ENCODE measurements around the gene ZNF608.

The ZNF608 gene

GRCh38 chr5:124712731-124713305 lies 33.6 kb downstream of the ZNF608 start:
- no peak for DNase-seq

DNA sequence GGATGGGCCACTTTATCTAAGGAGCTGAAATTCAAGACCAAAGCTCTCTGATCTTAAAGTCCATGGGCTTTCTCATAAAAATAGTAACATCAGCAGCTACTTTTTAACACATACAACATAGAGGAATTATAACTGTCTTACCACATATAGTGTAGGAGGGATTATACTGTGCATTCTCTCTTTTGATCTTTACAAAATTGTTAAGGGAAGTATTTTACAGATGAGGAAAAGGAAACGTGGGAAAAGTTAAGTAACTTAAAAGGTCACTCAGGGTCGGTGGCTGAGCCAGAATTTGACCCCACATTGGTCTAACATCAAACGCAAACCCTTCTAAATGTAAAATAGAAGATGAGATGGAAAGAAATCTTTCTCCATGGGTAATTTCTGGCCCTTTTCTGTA lies 38.4 kb downstream of the ZNF608 start:
- DNase-seq: no peak

- DNase-seq: no peak
Observed at GRCh38 chr5:124707520-124707919, 38.9 kb downstream of the ZNF608 start.

- DNase-seq: no peak
Observed at GRCh38 chr5:124706729-124707361, 39.6 kb downstream of the ZNF608 start.

DNA sequence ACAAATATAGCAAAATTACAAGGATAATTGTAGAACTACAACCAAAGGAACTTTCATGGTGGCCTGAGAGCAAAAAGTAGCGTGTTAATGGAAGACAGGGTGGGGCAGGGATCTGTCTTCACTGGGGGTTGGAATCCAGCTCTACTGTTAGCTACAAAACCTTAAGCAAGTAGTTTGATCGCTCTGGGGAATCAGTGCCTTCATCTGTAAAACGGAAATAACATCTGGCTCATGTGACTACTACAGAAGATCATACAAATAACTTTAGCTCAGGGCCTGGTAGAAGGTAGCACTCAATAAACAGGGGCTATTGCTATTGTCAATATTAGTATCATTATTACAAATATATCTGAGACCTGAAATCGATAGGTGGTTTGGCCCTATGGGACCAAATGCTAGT lies 40.4 kb downstream of the ZNF608 start:
- no peak for DNase-seq

DNA sequence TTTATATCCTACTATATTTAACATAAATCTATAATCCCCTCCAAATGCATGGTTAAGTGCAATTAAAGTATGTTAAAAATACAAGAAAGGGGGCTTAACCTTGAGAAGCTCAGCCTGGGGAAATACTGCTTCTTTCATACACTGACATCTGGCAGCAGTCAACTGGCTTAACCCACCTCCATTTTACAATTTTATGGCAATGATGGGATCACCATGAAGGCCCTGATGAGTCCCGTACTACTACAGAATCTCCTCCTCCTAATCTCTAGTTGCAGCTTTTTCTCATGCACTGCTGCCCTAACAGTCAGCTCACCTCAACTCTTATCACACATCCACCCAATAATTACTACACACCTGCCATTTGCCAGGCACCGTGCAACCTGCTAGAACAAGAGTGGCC lies 40.9 kb downstream of the ZNF608 start:
- DNase-seq: no peak

DNA sequence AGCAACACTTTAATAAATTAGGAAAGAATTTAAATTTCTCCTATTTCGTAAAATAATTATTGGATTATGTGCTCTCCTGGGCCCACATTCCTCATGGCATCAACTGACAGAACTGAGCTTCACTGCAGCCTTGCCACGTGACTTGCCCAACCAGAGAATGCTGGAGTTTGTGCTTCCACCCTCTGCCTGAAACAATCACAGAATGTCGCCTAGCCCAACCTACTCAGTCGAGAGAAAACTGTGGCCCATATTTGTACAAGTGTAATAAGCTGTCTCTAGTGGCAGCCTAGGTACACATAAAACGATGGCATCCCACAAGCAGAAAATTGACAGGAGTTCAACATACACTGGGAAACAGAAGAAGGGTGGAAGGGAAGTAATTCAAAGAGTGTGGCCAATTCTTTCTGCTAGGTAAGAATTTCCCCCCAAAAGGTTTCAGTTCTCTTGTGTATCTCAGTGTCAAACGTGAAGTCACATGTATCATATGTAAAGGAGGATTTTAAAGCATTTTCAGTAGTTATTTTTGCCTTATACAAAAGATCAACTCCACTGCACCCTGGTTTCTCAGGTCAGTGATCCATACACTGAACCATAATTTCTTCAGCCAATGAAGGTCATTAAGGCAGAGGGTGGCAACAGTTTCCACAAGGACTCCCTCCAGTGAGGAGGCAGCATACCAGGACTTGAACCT lies 41.7 kb downstream of the ZNF608 start:
- DNase-seq: no peak

DNA sequence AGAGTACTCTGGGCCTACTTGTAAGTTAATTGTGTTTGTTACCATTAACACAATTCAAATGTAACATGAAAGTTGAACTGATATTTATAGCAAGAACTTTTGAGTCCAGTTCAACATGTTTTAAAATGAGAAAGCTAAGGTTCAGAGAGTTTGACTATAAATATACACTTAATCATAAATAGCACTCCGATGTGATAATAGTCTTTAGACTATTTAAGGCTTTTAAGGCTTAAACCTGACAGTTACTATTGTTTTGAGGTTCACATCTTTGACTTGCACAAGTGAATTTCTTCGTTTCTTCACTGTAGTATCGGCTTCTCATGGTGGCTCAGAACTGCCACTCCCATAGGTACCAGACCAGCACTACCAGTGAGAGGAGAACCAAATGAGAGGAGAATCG lies 42.4 kb downstream of the ZNF608 start:
- no peak for DNase-seq

DNA sequence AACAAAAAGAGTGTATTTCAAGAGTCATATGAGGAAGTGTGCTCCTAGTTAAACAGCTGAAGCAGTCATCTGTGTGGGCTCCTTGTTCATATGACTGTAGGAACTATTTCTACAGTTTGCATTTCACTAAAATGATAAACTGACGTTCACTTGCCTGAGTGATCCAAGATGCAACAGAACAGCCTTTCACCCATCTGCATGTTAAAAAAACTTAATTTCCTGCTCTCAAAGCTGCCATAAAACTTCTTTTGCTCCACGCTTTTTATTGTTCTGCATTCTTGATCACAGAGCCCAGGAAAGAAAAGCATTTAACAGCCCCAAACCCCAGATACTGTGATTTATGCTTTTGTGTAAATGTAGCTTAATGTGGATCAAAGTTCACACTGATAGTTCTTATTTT lies 43.9 kb downstream of the ZNF608 start:
- DNase-seq: no peak

GRCh38 chr5:124701873-124702425 lies 44.5 kb downstream of the ZNF608 start:
- DNase-seq: no peak

- no peak for DNase-seq
Observed at GRCh38 chr5:124701016-124701415, 45.4 kb downstream of the ZNF608 start.

DNA sequence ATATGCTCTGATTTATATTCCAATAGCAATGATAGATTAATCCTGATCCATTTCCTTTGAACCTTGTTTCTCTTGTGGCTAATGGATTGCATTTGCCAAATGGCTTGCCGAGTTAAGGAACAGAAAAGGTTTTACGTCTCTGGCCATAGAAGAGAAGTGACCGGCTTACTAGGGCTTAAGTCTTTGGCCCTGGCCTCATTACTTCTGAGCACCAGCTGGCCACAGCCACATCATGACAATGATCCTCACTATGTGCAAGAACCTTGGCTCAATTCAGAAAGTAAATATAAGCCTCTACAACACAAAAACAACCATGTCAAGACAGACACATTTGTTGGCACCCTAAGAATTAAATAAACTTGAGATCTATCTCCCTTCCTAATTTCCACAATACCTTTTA lies 46.1 kb downstream of the ZNF608 start:
- DNase-seq: no peak

- DNase-seq: peak; percentile 47
Observed at GRCh38 chr5:124698770-124699169, 47.7 kb downstream of the ZNF608 start.

GRCh38 chr5:124697933-124698591 lies 48.4 kb downstream of the ZNF608 start:
- peak; percentile 5 for DNase-seq

DNA sequence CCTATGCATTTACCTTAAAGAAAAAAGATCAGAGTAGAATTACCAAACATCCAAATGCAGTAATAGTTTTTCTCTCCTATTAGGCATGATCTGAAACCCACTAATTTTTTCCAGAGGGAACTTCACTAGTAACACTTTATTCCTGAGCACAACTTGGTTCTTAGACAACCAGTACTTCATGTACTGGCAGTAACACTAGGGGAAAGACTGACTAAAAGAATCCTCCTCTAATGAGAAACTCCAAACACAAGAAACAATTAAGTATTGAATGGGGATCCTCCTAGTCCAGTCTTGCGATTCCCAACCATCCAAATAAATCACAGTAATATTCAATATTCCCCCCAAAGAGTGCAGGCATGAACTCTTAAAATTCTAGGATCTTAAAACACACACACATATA lies 48.9 kb downstream of the ZNF608 start:
- DNase-seq: no peak

- DNase-seq: no peak
Observed at GRCh38 chr5:124696898-124697297, 49.5 kb downstream of the ZNF608 start.
